ENCODE results near the gene FAM47A.

The FAM47A gene

GRCh38 chrX:34132028-34132427, at the start of gene FAM47A:
Gene FAM47A (minus strand): TSS chrX:34132314. CDS start chrX:34132278, 36 bp downstream.
- DNase-seq: no peak

- no peak for DNase-seq
Observed at GRCh38 chrX:34147345-34147744, 15.2 kb upstream of the FAM47A start.

GRCh38 chrX:34146906-34147305, 14.8 kb upstream of the FAM47A start:
- no peak for DNase-seq

- DNase-seq: no peak
Observed at GRCh38 chrX:34144246-34144645, 12.1 kb upstream of the FAM47A start.

- no peak for DNase-seq
Observed at GRCh38 chrX:34140816-34141215, 8.7 kb upstream of the FAM47A start.

- no peak for DNase-seq
Observed at GRCh38 chrX:34130980-34131744, 952 bp downstream of the FAM47A start.

GRCh38 chrX:34130501-34130900, 1.6 kb downstream of the FAM47A start:
- no peak for DNase-seq

GRCh38 chrX:34126011-34126410, 6.1 kb downstream of the FAM47A start:
- no peak for DNase-seq

- no peak for DNase-seq
Observed at GRCh38 chrX:34119122-34119521, 13.0 kb downstream of the FAM47A start.

GRCh38 chrX:34112459-34112858, 19.7 kb downstream of the FAM47A start:
- no peak for DNase-seq

All from activated CD8-positive, alpha-beta memory T cell treated with anti-CD3 and anti-CD28 coated beads, Interleukin-2, amount 50 U/mL, for 4 hours (primary cell).